Breast epithelium (tissue), 3 donors: Measurements from ENCODE around the gene PCYT1B.

Source experiments
- POLR2A ChIP-seq: fragments of 450-650 bp; IDR thresholded peaks from one replicate; pipeline ENCODE4 v1.6.1; 2016; ENCODE audit warnings: antibody characterized with exemption, mild to moderate bottlenecking, moderate library complexity
- TF ChIP-seq, protein P1 (sequence below), 3 donors: fragments of 450-650 bp; IDR thresholded peaks; one replicate each; pipeline ENCODE4 v1.5.1; 2016 to 2017; ENCODE audit warnings: antibody characterized with exemption in 3 of 3, mild to moderate bottlenecking in 3 of 3, moderate library complexity in 3 of 3

- TF ChIP-seq, protein P1, sequence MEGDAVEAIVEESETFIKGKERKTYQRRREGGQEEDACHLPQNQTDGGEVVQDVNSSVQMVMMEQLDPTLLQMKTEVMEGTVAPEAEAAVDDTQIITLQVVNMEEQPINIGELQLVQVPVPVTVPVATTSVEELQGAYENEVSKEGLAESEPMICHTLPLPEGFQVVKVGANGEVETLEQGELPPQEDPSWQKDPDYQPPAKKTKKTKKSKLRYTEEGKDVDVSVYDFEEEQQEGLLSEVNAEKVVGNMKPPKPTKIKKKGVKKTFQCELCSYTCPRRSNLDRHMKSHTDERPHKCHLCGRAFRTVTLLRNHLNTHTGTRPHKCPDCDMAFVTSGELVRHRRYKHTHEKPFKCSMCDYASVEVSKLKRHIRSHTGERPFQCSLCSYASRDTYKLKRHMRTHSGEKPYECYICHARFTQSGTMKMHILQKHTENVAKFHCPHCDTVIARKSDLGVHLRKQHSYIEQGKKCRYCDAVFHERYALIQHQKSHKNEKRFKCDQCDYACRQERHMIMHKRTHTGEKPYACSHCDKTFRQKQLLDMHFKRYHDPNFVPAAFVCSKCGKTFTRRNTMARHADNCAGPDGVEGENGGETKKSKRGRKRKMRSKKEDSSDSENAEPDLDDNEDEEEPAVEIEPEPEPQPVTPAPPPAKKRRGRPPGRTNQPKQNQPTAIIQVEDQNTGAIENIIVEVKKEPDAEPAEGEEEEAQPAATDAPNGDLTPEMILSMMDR (IDR thresholded peaks at IDR 0.05), result no peak
- TF ChIP-seq POLR2A, result no peak
These were observed 4.0 kb downstream of the PCYT1B start for GRCh38 chrX:24643116-24643515.
